K562 (cell line): Measurements from ENCODE around the gene SLC25A42. TPM values are rescaled to one million over a fixed set of nuclear protein-coding genes. Genes with fewer than 3 reads are reported as not detected.

Source experiments
- CBX3 ChIP-seq, 2 experiments: IDR thresholded peaks; 1 replicate in 1 of 2; 2 replicates in 1 of 2; pipeline ENCODE4 v1.6.1; 2012; ENCODE audit warnings: inconsistent platforms in 2 of 2, low read length in 2 of 2, borderline replicate concordance in 1 of 2, control low read depth in 1 of 2
- CCNT2 ChIP-seq: IDR thresholded peaks from 2 replicates; pipeline ENCODE4 v1.6.1; 2011; ENCODE audit warnings: borderline replicate concordance, low read depth, mild to moderate bottlenecking, moderate library complexity, mixed read lengths, low read length; ENCODE audit not compliant: insufficient read length; ENCODE audit errors: extremely low read depth
- CHD2 ChIP-seq: IDR thresholded peaks from 2 replicates; pipeline ENCODE4 v1.6.1; 2011; ENCODE audit warnings: low read depth, low read length
- CREBBP ChIP-seq: IDR thresholded peaks from one replicate; pipeline ENCODE4 v1.6.1; 2012; ENCODE audit warnings: low read depth, mild to moderate bottlenecking, control low read depth, inconsistent platforms, low read length
- CXXC5 ChIP-seq: fragments of 250-450 bp; sonication (Bioruptor Pico); IDR thresholded peaks from 2 replicates; pipeline ENCODE4 v1.8.0; 2022; ENCODE audit warnings: inconsistent platforms, mild to moderate bottlenecking, moderate library complexity
- EP400 ChIP-seq: fragments of 450-650 bp; IDR thresholded peaks from 2 replicates; pipeline ENCODE4 v1.6.1; 2017; ENCODE audit warnings: antibody characterized with exemption, mild to moderate bottlenecking, moderate library complexity
- NRF1 ChIP-seq, 2 experiments: fragments of 450-650 bp; IDR thresholded peaks in 1 of 2; conservative IDR thresholded peaks in 1 of 2; 2 replicates each; pipeline ENCODE4 v1.6.1; 2014; ENCODE audit warnings: mild to moderate bottlenecking in 2 of 2
- RBFOX2 ChIP-seq: fragments of 200-400 bp; formaldehyde crosslinking; IDR thresholded peaks from 2 replicates; pipeline ENCODE4 v1.6.1; 2017; ENCODE audit warnings: low read depth, mild to moderate bottlenecking, low read length, moderate library complexity
- RNF2 ChIP-seq: sonication (generic); IDR thresholded peaks from 2 replicates; pipeline ENCODE4 v1.6.1; 2016
- SOX6 ChIP-seq: fragments of 450-650 bp; IDR thresholded peaks from 2 replicates; pipeline ENCODE4 v1.6.1; 2014; ENCODE audit warnings: mild to moderate bottlenecking
- TBP ChIP-seq: optimal IDR thresholded peaks from 2 replicates; pipeline ENCODE3; 2011; ENCODE audit warnings: low read depth, low read length, improper control_type of control experiment
- TCF7L2 ChIP-seq: fragments of 150-350 bp; IDR thresholded peaks from 2 replicates; pipeline ENCODE4 v1.6.1; 2016; ENCODE audit warnings: low read depth, mild to moderate bottlenecking, low read length, moderate library complexity
- TEAD1 ChIP-seq, 2 experiments: fragments of 450-650 bp in 1 of 2; sonication (generic) in 1 of 2; formaldehyde crosslinking; IDR thresholded peaks; 2 replicates each; pipeline versions ENCODE4 v1.4.0 to v1.8.0; 2020 to 2022; ENCODE audit warnings: mild to moderate bottlenecking in 2 of 2, missing genetic modification reagents in 1 of 2
- TRIM28 ChIP-seq: fragments of 450-650 bp; IDR thresholded peaks from 2 replicates; pipeline ENCODE4 v1.6.1; 2017
- ZBTB1 ChIP-seq: sonication (generic); formaldehyde crosslinking; IDR thresholded peaks from 2 replicates; pipeline ENCODE4 v1.8.1; 2023; ENCODE audit warnings: missing genetic modification reagents, low read depth, mild to moderate bottlenecking, borderline replicate concordance
- ZBTB7A ChIP-seq: IDR thresholded peaks from 2 replicates; pipeline ENCODE4 v1.6.1; 2011; ENCODE audit warnings: low read depth, mild to moderate bottlenecking, low read length, moderate library complexity, borderline replicate concordance; ENCODE audit not compliant: control insufficient read depth
- polyA plus RNA-seq, 8 experiments: library from polyadenylated mRNA; depleted of rRNA in 4 of 8; stranded (reverse) in 5 of 8; unstranded in 3 of 8; fragments of >200 nt; fragmentation: Nextera tagmentation in 2 of 8; fragmentation: Illumina TruSeq in 1 of 8; extraction: Ambion mirVana in 2 of 8; extraction: Trizol in 1 of 8; gene quantifications; 2 replicates each; pipeline versions ENCODE4 v1.2.1 to v1.2.3, GENCODE V29; 2011 to 2014; ENCODE audit warnings: inconsistent platforms in 1 of 8, missing spikeins in 1 of 8
- total RNA-seq, 7 experiments: library from RNA; depleted of rRNA in 6 of 7; stranded (reverse); fragments of >200 nt in 6 of 7; fragmentation: Illumina TruSeq in 2 of 7; extraction: Trizol in 2 of 7; gene quantifications; 2 replicates each; pipeline versions ENCODE4 v1.2.1 to v1.2.3, GENCODE V29; 2011 to 2021; ENCODE audit warnings: low replicate concordance in 1 of 7
- TF ChIP-seq, protein P1 (sequence below), 3 experiments: fragments of 200-800 bp in 1 of 3; sonication (Bioruptor generic) in 1 of 3; sonication (generic) in 1 of 3; formaldehyde crosslinking in 1 of 3; IDR thresholded peaks; 2 replicates each; pipeline versions ENCODE4 v1.6.1 to v1.8.0; 2016 to 2022; ENCODE audit warnings: mild to moderate bottlenecking in 2 of 3, missing compliant biosample characterization in 2 of 3, missing genetic modification characterization in 2 of 3, missing genetic modification reagents in 1 of 3
- TF ChIP-seq, protein P2 (sequence below): IDR thresholded peaks from 2 replicates; pipeline ENCODE4 v1.6.1; 2011; ENCODE audit warnings: borderline replicate concordance, low read depth, mild to moderate bottlenecking, moderate library complexity, low read length; ENCODE audit not compliant: insufficient read depth, poor library complexity, severe bottlenecking
- TF ChIP-seq, protein P3 (sequence below), 3 experiments: IDR thresholded peaks in 2 of 3; conservative IDR thresholded peaks in 1 of 3; 2 replicates each; pipeline ENCODE4 v1.5.1; 2011 to 2012; ENCODE audit warnings: low read length in 3 of 3, mild to moderate bottlenecking in 3 of 3, control low read depth in 2 of 3, improper control_type of control experiment in 1 of 3, inconsistent platforms in 1 of 3, low read depth in 1 of 3, mixed read lengths in 1 of 3, moderate library complexity in 1 of 3; ENCODE audit not compliant: insufficient read depth in 2 of 3
- TF ChIP-seq, protein P4 (sequence below), 2 experiments: fragments of 450-650 bp; conservative IDR thresholded peaks; 2 replicates each; pipeline ENCODE4 v1.6.1; 2017; ENCODE audit warnings: mild to moderate bottlenecking in 2 of 2, moderate library complexity in 2 of 2

SLC25A42 gene
- total and polyA plus RNA-seq, 9 of the 15 experiments (the other 6 are each of a cell fraction or from before 2014, with no cell fraction given): 0.59 to 32.2 (median 14.1) TPM

DNA sequence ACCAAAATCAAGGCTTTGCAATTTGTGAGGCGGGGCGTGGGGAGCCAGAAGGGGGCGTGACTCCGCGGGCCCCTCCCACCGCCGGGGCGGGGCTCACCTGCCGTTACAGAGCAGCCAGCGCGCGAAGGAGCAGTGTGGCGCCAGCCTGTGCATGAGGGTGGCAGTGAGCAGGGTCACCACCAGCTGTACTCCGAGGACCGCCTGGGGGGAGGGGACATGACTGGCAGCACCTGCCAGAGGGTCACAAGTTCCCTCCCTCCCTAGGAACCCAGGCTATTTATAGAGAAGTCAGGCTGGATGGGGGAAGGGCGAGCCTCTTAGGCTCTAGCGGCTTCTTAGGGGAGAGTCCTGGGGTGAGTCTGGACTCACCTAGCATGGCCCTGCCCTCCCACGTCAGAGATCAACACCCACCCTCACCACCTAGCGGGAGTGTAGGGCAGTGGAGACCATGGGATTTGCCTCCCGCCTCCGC is 70.9 kb downstream of the SLC25A42 start (continued):
- TF ChIP-seq, protein P1, sequence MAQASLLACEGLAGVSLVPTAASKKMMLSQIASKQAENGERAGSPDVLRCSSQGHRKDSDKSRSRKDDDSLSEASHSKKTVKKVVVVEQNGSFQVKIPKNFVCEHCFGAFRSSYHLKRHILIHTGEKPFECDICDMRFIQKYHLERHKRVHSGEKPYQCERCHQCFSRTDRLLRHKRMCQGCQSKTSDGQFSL (CRISPR knock-in tag; IDR thresholded peaks at IDR 0.05): peak; percentile 41; the same call in 1 of the 2 replicates
- TF ChIP-seq, protein P1 (tag; IDR thresholded peaks at IDR 0.05): no peak
- TF ChIP-seq CBX3 (IDR thresholded peaks at IDR 0.05; ENCODE audit: borderline replicate concordance in 1 of 2, low read length in 2 of 2) (peak in 1 of 2 experiments; percentile 36; a peak in 1 of 3 replicates), NRF1 (conservative IDR thresholded peaks at IDR 0.05 in 1 of 2, IDR thresholded peaks at IDR 0.05 in 1 of 2) (peak; percentile 60 to 68), ZBTB1 (peak; percentile 32; the same call in 1 of the 2 replicates), TRIM28 (peak; percentile 29; the same call in 1 of the 2 replicates), CXXC5 (CRISPR knock-in tag) (peak; percentile 54), TEAD1 (CRISPR knock-in tag; IDR thresholded peaks at IDR 0.05) (0 out of 4 replicates have a peak, but pooled peaks of 1 of the 2 experiments have one; percentile 58), RBFOX2 (peak; percentile 84), TBP (peak; percentile 77), TCF7L2 (no peak), CCNT2 (peak; percentile 72), ZBTB7A (no peak; the same call in 1 of the 2 replicates), RNF2 (peak; percentile 65), SOX6 (peak; percentile 25; the same call in 1 of the 2 replicates), EP400 (peak; percentile 77), CHD2 (0 out of 2 replicates have a peak, but pooled peaks have one; percentile 59), CREBBP (no peak)
- TF ChIP-seq, protein P2, sequence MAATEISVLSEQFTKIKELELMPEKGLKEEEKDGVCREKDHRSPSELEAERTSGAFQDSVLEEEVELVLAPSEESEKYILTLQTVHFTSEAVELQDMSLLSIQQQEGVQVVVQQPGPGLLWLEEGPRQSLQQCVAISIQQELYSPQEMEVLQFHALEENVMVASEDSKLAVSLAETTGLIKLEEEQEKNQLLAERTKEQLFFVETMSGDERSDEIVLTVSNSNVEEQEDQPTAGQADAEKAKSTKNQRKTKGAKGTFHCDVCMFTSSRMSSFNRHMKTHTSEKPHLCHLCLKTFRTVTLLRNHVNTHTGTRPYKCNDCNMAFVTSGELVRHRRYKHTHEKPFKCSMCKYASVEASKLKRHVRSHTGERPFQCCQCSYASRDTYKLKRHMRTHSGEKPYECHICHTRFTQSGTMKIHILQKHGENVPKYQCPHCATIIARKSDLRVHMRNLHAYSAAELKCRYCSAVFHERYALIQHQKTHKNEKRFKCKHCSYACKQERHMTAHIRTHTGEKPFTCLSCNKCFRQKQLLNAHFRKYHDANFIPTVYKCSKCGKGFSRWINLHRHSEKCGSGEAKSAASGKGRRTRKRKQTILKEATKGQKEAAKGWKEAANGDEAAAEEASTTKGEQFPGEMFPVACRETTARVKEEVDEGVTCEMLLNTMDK: peak; percentile 76
- TF ChIP-seq, protein P3, sequence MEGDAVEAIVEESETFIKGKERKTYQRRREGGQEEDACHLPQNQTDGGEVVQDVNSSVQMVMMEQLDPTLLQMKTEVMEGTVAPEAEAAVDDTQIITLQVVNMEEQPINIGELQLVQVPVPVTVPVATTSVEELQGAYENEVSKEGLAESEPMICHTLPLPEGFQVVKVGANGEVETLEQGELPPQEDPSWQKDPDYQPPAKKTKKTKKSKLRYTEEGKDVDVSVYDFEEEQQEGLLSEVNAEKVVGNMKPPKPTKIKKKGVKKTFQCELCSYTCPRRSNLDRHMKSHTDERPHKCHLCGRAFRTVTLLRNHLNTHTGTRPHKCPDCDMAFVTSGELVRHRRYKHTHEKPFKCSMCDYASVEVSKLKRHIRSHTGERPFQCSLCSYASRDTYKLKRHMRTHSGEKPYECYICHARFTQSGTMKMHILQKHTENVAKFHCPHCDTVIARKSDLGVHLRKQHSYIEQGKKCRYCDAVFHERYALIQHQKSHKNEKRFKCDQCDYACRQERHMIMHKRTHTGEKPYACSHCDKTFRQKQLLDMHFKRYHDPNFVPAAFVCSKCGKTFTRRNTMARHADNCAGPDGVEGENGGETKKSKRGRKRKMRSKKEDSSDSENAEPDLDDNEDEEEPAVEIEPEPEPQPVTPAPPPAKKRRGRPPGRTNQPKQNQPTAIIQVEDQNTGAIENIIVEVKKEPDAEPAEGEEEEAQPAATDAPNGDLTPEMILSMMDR (IDR thresholded peaks at IDR 0.05 in 2 of 3, conservative IDR thresholded peaks at IDR 0.05 in 1 of 3; ENCODE audit: insufficient read depth in 2 of 3, low read depth in 1 of 3, low read length in 3 of 3): peak; percentile 38 to 46 (median 40); a peak in 4 of 6 replicates
- TF ChIP-seq, protein P4, sequence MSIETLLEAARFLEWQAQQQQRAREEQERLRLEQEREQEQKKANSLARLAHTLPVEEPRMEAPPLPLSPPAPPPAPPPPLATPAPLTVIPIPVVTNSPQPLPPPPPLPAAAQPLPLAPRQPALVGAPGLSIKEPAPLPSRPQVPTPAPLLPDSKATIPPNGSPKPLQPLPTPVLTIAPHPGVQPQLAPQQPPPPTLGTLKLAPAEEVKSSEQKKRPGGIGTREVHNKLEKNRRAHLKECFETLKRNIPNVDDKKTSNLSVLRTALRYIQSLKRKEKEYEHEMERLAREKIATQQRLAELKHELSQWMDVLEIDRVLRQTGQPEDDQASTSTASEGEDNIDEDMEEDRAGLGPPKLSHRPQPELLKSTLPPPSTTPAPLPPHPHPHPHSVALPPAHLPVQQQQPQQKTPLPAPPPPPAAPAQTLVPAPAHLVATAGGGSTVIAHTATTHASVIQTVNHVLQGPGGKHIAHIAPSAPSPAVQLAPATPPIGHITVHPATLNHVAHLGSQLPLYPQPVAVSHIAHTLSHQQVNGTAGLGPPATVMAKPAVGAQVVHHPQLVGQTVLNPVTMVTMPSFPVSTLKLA (conservative IDR thresholded peaks at IDR 0.05): peak in 1 of 2 experiments; percentile 78; a peak in 3 of 4 replicates
